Gastrocnemius medialis (tissue), 4 donors: Measurements from ENCODE around the gene LMX1A. TPM values are rescaled to one million over a fixed set of nuclear protein-coding genes. Genes with fewer than 3 reads are reported as not detected.

Experiments used
- ATAC-seq, 2 donors: fragments of 150-250 bp; one replicate each; pipeline ENCODE4 v1.9.1; 2016
- DNase-seq, 2 donors: peaks; one replicate each; pipeline ENCODE4 v3.0.0-alpha.2; 2019
- H3K27ac ChIP-seq, 4 donors: fragments of 200-600 bp; sonication (generic); 1 replicate in 1 of 4; 2 replicates in 3 of 4; pipeline ENCODE4 v1.5.1; 2016 to 2018; ENCODE audit warnings: mild to moderate bottlenecking in 2 of 4, moderate library complexity in 1 of 4
- H3K27me3 ChIP-seq, 3 donors: fragments of 200-600 bp; sonication (generic) in 2 of 3; 1 replicate in 1 of 3; 2 replicates in 2 of 3; pipeline versions ENCODE4 v1.5.1 to v1.6.0; 2016 to 2019; ENCODE audit warnings: mild to moderate bottlenecking in 1 of 3, moderate library complexity in 1 of 3
- H3K36me3 ChIP-seq, 2 donors: fragments of 200-600 bp; sonication (generic) in 1 of 2; one replicate each; pipeline ENCODE4 v1.5.1; 2017 to 2018
- H3K4me1 ChIP-seq, 2 donors: fragments of 200-600 bp; sonication (generic) in 1 of 2; one replicate each; pipeline ENCODE4 v1.5.1; 2016 to 2017; ENCODE audit warnings: mild to moderate bottlenecking in 2 of 2
- H3K4me3 ChIP-seq, 4 donors: fragments of 200-600 bp; sonication (generic) in 3 of 4; 1 replicate in 1 of 4; 2 replicates in 3 of 4; pipeline ENCODE4 v1.5.1; 2016 to 2019; ENCODE audit warnings: mild to moderate bottlenecking in 2 of 4
- H3K9me3 ChIP-seq, 3 donors: fragments of 200-600 bp; sonication (generic) in 2 of 3; 1 replicate in 1 of 3; 2 replicates in 2 of 3; pipeline ENCODE4 v1.5.1; 2016 to 2019
- POLR2A ChIP-seq, 2 donors: fragments of 450-650 bp; IDR thresholded peaks; one replicate each; pipeline ENCODE4 v1.6.1; 2017; ENCODE audit warnings: antibody characterized with exemption in 2 of 2, mild to moderate bottlenecking in 2 of 2, moderate library complexity in 2 of 2
- in situ Hi-C, 4 donors: fragments of 200-750 bp; cut with MboI; loops; one replicate each; pipeline versions ENCODE4 v1.15.0 to v1.8.0; 2017; ENCODE audit warnings: low sequenced_read_pairs in 4 of 4
- intact Hi-C: fragments of 100-400 bp; cut with DNase I; formaldehyde crosslinking; loops from one replicate; pipeline ENCODE4 v1.15.1; 2023; ENCODE audit warnings: low total_unique reads
- total RNA-seq, 4 donors: library from RNA; depleted of rRNA; stranded (reverse); fragments of >200 nt; gene quantifications; one replicate each; pipeline versions ENCODE4 v1.1.0 to v1.2.3, GENCODE V29; 2016
- TF ChIP-seq, protein P1 (sequence below), 5 experiments: fragments of 450-650 bp in 3 of 5; fragments of 200-600 bp in 2 of 5; sonication (generic) in 2 of 5; IDR thresholded peaks in 4 of 5; conservative IDR thresholded peaks in 1 of 5; 1 replicate in 4 of 5; 2 replicates in 1 of 5; pipeline ENCODE4 v1.5.1; 2016 to 2019; ENCODE audit warnings: antibody characterized with exemption in 5 of 5, mild to moderate bottlenecking in 3 of 5, moderate library complexity in 3 of 5

Gene LMX1A
- total RNA-seq, 4 donors from 2014 or later: 0.20 TPM; not detected in 3

DNA sequence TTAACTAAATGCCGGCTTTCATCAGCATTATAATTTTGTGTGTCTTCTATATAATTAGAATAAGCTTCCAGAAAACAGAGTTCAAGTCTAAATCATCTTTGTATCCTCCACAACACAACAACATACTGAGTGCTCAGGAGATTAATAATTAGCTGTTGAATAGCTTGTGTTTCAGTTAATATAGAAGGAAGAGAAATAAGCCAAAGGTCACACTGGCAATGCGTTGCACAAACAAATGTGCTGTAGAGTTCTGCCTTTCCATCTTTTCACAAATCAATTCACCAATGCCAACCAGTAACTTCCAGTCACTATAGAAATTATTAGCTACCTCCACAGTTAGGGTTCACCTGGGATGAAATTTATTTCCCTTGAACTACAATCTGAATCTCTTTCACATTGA is 132.0 kb downstream of the LMX1A start:
- in situ Hi-C loops: no loop called here
- TF ChIP-seq, protein P1, sequence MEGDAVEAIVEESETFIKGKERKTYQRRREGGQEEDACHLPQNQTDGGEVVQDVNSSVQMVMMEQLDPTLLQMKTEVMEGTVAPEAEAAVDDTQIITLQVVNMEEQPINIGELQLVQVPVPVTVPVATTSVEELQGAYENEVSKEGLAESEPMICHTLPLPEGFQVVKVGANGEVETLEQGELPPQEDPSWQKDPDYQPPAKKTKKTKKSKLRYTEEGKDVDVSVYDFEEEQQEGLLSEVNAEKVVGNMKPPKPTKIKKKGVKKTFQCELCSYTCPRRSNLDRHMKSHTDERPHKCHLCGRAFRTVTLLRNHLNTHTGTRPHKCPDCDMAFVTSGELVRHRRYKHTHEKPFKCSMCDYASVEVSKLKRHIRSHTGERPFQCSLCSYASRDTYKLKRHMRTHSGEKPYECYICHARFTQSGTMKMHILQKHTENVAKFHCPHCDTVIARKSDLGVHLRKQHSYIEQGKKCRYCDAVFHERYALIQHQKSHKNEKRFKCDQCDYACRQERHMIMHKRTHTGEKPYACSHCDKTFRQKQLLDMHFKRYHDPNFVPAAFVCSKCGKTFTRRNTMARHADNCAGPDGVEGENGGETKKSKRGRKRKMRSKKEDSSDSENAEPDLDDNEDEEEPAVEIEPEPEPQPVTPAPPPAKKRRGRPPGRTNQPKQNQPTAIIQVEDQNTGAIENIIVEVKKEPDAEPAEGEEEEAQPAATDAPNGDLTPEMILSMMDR (IDR thresholded peaks at IDR 0.05 in 4 of 5, conservative IDR thresholded peaks at IDR 0.05 in 1 of 5): no peak
- TF ChIP-seq POLR2A (IDR thresholded peaks at IDR 0.05): no peak
- no peak for DNase-seq

GRCh38 chr1:165222580-165222979 is 133.9 kb downstream of the LMX1A start:
- no peak overlapping the region for H3K27ac ChIP-seq
- H3K27me3 ChIP-seq: no peaks in the 10 kb centered on the region
- intact Hi-C loops (no loop called here), in situ Hi-C loops (no loop called here)
- H3K4me3 ChIP-seq: no peak overlapping the region
- H3K36me3 ChIP-seq: no peaks in the 10 kb centered on the region
- no peaks in the 10 kb centered on the region for H3K4me1 ChIP-seq
- ATAC-seq: no peak
- no peaks in the 10 kb centered on the region for H3K9me3 ChIP-seq
- TF ChIP-seq, protein P1 (IDR thresholded peaks at IDR 0.05 in 4 of 5, conservative IDR thresholded peaks at IDR 0.05 in 1 of 5): no peak
- no peak for TF ChIP-seq POLR2A (IDR thresholded peaks at IDR 0.05)
- DNase-seq: no peak

More for the DNA sequence above, 132.0 kb downstream of the LMX1A start:
- no peaks in the 10 kb centered on the region for H3K27me3 ChIP-seq
- ATAC-seq: no peak
- no peak overlapping the region for H3K27ac ChIP-seq
- no peak overlapping the region for H3K4me3 ChIP-seq
- intact Hi-C loops: no loop called here
- H3K4me1 ChIP-seq: no peaks in the 10 kb centered on the region
- H3K9me3 ChIP-seq: no peaks in the 10 kb centered on the region
- H3K36me3 ChIP-seq: no peaks in the 10 kb centered on the region

DNA sequence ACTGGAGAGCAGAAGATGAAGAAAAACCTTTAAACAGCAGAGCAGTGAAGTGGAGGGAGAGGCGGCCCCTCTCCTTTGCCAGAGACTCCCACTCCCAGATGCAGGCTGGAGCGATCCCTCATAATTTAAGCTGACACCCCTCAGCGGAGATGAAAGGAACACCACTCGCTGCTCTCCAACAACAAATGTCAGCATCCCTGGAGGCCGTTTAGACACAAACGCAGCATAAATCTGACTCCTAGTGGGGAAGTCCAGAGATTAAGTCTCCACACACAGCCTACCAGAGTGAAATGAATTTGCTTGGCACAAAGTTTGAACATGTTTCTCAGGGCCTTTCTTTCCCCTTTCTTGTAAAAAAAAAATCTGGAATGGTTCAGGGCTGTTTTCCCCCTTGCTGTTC is 137.8 kb downstream of the LMX1A start:
- Histone ChIP-seq H3K4me1 (no peaks in the 10 kb centered on the region), H3K36me3 (no peaks in the 10 kb centered on the region), H3K27ac (no peak overlapping the region), H3K4me3 (no peak overlapping the region), H3K27me3 (no peaks in the 10 kb centered on the region), H3K9me3 (no peaks in the 10 kb centered on the region)
- no peak for ATAC-seq
- DNase-seq: no peak
- intact Hi-C loops: no loop called here
- TF ChIP-seq, protein P1 (IDR thresholded peaks at IDR 0.05 in 4 of 5, conservative IDR thresholded peaks at IDR 0.05 in 1 of 5): no peak
- no peak for TF ChIP-seq POLR2A (IDR thresholded peaks at IDR 0.05)
- in situ Hi-C loops: no loop called here

DNA sequence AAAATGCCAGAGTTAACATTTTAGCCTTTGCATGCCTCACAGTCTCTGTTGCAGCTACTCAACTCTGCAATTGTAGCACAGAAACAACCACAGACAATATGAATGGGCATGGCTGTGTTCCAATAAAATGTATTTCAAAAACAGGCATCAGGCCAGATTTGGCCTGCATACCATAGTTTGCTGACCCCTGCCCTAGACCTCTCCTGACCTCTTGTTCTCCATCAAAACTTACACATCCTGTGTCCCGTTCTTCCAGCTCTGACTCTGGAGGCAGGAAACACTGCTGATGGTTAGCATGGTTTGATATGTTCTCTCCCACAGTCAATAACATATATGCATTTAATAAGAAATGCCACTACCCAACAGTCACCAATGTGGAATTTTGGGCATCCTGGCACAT is 138.6 kb downstream of the LMX1A start:
- Histone ChIP-seq H3K9me3 (no peaks in the 10 kb centered on the region), H3K27ac (no peak overlapping the region), H3K27me3 (no peaks in the 10 kb centered on the region), H3K36me3 (no peaks in the 10 kb centered on the region), H3K4me3 (no peak overlapping the region), H3K4me1 (no peaks in the 10 kb centered on the region)
- intact Hi-C loops (no loop called here), in situ Hi-C loops (no loop called here)
- ATAC-seq (no peak), DNase-seq (no peak)
- TF ChIP-seq, protein P1 (IDR thresholded peaks at IDR 0.05 in 4 of 5, conservative IDR thresholded peaks at IDR 0.05 in 1 of 5): no peak
- TF ChIP-seq POLR2A (IDR thresholded peaks at IDR 0.05): no peak

GRCh38 chr1:165216254-165216653 is 140.3 kb downstream of the LMX1A start:
- no peak for TF ChIP-seq POLR2A (IDR thresholded peaks at IDR 0.05)
- TF ChIP-seq, protein P1 (IDR thresholded peaks at IDR 0.05 in 4 of 5, conservative IDR thresholded peaks at IDR 0.05 in 1 of 5): no peak
- in situ Hi-C loops: no loop called here

More at GRCh38 chr1:165216254-165216653, 140.3 kb downstream of the LMX1A start:
- intact Hi-C loops: no loop called here
- Histone ChIP-seq H3K27me3 (no peaks in the 10 kb centered on the region), H3K4me3 (no peak overlapping the region), H3K36me3 (no peaks in the 10 kb centered on the region), H3K27ac (no peak overlapping the region), H3K4me1 (no peaks in the 10 kb centered on the region), H3K9me3 (no peaks in the 10 kb centered on the region)
- DNase-seq (no peak), ATAC-seq (no peak)
